Endodermal cell (in vitro differentiated cells): ENCODE measurements around the gene EIF4E3. TPM values are rescaled to one million over a fixed set of nuclear protein-coding genes. Genes with fewer than 3 reads are reported as not detected.

Experiments used
- DNase-seq: peaks from one replicate; pipeline ENCODE4 v3.0.0-alpha.2; 2017
- H3K27ac ChIP-seq: 2 replicates; pipeline ENCODE4 v1.5.1; 2013; ENCODE audit warnings: mild to moderate bottlenecking, low read depth, low read length, moderate library complexity
- H3K27me3 ChIP-seq: 2 replicates; pipeline ENCODE4 v1.6.1; 2013; ENCODE audit warnings: mild to moderate bottlenecking, low read length, moderate library complexity; ENCODE audit not compliant: insufficient read depth, control insufficient read depth, poor library complexity, severe bottlenecking
- H3K36me3 ChIP-seq: 2 replicates; pipeline ENCODE4 v1.7.0; 2013; ENCODE audit warnings: mild to moderate bottlenecking, low read length, moderate library complexity; ENCODE audit not compliant: control insufficient read depth, insufficient read depth
- H3K4me1 ChIP-seq: one replicate; pipeline ENCODE4 v1.7.0; 2013; ENCODE audit warnings: low read length; ENCODE audit not compliant: control insufficient read depth, insufficient read depth
- H3K4me3 ChIP-seq: 2 replicates; pipeline ENCODE4 v1.5.1; 2013; ENCODE audit warnings: mild to moderate bottlenecking, low read length, moderate library complexity
- H3K9ac ChIP-seq: 2 replicates; pipeline ENCODE4 v1.6.1; 2013; ENCODE audit warnings: mild to moderate bottlenecking, low read length, moderate library complexity; ENCODE audit not compliant: poor library complexity, severe bottlenecking; ENCODE audit errors: extremely low read depth
- H3K9me3 ChIP-seq: 2 replicates; pipeline ENCODE4 v1.6.1; 2013; ENCODE audit warnings: mild to moderate bottlenecking, low read length, moderate library complexity; ENCODE audit not compliant: control insufficient read depth
- H3K27ac Mint-ChIP-seq: 2 replicates; pipeline ENCODE4 v1.8.0; 2020; ENCODE audit warnings: mixed read lengths
- H3K27me3 Mint-ChIP-seq: 2 replicates; pipeline ENCODE4 v1.8.0; 2021; ENCODE audit warnings: mild to moderate bottlenecking, mixed read lengths; ENCODE audit not compliant: insufficient read depth
- H3K36me3 Mint-ChIP-seq: 2 replicates; pipeline ENCODE4 v1.8.0; 2020; ENCODE audit warnings: low read depth, mixed read lengths
- H3K4me1 Mint-ChIP-seq: 2 replicates; pipeline ENCODE4 v1.8.0; 2020; ENCODE audit warnings: mixed read lengths
- H3K4me3 Mint-ChIP-seq: 2 replicates; pipeline ENCODE4 v1.8.0; 2020; ENCODE audit warnings: mild to moderate bottlenecking, moderate library complexity, mixed read lengths
- H3K9me3 Mint-ChIP-seq: 2 replicates; pipeline ENCODE4 v1.8.0; 2020; ENCODE audit warnings: mild to moderate bottlenecking, mixed read lengths
- WGBS, 2 experiments: methylation state at CpG; one replicate each; pipeline versions ENCODE4 v1.1.5 to v1.1.7; 2013; ENCODE audit warnings: missing lambda C conversion rate in 2 of 2, mixed read lengths in 1 of 2; ENCODE audit not compliant: insufficient coverage in 1 of 2, insufficient read length in 1 of 2; 5-methylcytosine and 5-hydroxymethylcytosine counted together
- total RNA-seq, 2 donors: library from RNA; stranded (reverse); fragmentation: NEBNext Ultra II Directional in 1 of 2; extraction: Animal tissue kit (Norgen Biotek cat#: 25700) in 1 of 2; gene quantifications; 2 replicates in 1 of 2; 3 replicates in 1 of 2; pipeline ENCODE4 v1.2.1, GENCODE V29; 2021
- TF ChIP-seq, protein P1 (sequence below): fragments of 200-600 bp; sonication (generic); conservative IDR thresholded peaks from 2 replicates; pipeline ENCODE4 v1.5.0; 2021; ENCODE audit warnings: antibody characterized with exemption, mild to moderate bottlenecking

EIF4E3 gene
- total RNA-seq, 2 donors from 2014 or later: 1.9 to 5.5 TPM

DNA sequence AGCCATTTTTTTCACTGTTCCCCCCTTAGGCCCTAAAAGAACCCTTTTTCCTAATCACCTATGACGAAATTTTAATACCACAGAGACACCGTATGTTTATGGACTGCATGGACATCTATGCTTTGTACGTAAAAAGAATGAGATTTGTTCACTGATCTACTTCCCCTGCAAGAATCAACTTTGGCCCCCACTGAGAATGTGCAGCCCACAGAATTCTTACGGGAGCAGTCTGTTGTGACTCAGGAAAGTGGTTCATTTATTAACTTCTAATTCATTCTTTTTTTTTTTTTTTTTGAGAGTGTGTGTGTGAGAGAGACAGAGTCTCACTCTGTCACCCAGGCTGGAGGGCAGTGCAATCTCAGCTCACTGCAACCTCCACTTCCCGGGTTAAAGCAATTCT is 17.6 kb downstream of the EIF4E3 start:
- DNase-seq: no peak
- Histone ChIP-seq H3K36me3 (no peaks in the 10 kb centered on the region), H3K4me3 (no peak overlapping the region), H3K9ac (no peak overlapping the region), H3K4me1 (no peaks in the 10 kb centered on the region), H3K9me3 (no peaks in the 10 kb centered on the region), H3K27ac (no peak overlapping the region), H3K27me3 (no peaks in the 10 kb centered on the region)
- Mint-ChIP-seq H3K27ac (no peak overlapping the region), H3K27me3 (no peaks in the 10 kb centered on the region), H3K4me1 (peaks cover 5% of the 10 kb centered on the region), H3K9me3 (no peaks in the 10 kb centered on the region), H3K4me3 (no peak overlapping the region), H3K36me3 (no peaks in the 10 kb centered on the region)
- WGBS, 2 experiments: 92 to 93% methylated on average over 3 to 5 of the region's 5 CpGs
- TF ChIP-seq, protein P1, sequence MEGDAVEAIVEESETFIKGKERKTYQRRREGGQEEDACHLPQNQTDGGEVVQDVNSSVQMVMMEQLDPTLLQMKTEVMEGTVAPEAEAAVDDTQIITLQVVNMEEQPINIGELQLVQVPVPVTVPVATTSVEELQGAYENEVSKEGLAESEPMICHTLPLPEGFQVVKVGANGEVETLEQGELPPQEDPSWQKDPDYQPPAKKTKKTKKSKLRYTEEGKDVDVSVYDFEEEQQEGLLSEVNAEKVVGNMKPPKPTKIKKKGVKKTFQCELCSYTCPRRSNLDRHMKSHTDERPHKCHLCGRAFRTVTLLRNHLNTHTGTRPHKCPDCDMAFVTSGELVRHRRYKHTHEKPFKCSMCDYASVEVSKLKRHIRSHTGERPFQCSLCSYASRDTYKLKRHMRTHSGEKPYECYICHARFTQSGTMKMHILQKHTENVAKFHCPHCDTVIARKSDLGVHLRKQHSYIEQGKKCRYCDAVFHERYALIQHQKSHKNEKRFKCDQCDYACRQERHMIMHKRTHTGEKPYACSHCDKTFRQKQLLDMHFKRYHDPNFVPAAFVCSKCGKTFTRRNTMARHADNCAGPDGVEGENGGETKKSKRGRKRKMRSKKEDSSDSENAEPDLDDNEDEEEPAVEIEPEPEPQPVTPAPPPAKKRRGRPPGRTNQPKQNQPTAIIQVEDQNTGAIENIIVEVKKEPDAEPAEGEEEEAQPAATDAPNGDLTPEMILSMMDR: no peak

DNA sequence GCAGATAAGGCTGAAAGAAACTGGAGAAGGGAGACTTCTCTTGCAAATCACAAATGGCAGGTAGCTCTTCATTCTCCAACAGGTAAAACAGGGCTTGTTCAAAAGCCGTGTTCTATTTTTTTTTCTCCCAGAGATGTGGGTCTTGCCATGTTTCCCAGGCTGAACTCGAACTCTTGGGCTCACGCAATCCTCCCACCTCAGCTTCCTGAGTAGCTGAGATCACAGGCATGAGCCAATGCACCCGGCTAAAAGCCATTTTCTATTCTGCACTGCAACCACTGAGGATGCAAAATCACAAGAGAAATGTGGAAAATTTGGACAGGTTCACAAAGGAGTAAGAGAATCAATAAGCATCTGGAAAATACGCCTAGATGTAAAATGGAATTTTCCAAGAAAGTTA is 19.5 kb downstream of the EIF4E3 start:
- Histone ChIP-seq H3K4me1 (no peaks in the 10 kb centered on the region), H3K9ac (no peak overlapping the region), H3K27me3 (no peaks in the 10 kb centered on the region), H3K9me3 (no peaks in the 10 kb centered on the region), H3K4me3 (no peak overlapping the region), H3K36me3 (no peaks in the 10 kb centered on the region), H3K27ac (no peak overlapping the region)
- Mint-ChIP-seq H3K9me3 (no peaks in the 10 kb centered on the region), H3K36me3 (no peaks in the 10 kb centered on the region), H3K4me3 (no peak overlapping the region), H3K27me3 (no peaks in the 10 kb centered on the region), H3K27ac (no peak overlapping the region), H3K4me1 (peaks cover 5% of the 10 kb centered on the region)
- DNase-seq: no peak
- WGBS, 2 experiments: 91 to 94% methylated on average over 5 of the region's 5 CpGs
- TF ChIP-seq, protein P1: no peak

DNA sequence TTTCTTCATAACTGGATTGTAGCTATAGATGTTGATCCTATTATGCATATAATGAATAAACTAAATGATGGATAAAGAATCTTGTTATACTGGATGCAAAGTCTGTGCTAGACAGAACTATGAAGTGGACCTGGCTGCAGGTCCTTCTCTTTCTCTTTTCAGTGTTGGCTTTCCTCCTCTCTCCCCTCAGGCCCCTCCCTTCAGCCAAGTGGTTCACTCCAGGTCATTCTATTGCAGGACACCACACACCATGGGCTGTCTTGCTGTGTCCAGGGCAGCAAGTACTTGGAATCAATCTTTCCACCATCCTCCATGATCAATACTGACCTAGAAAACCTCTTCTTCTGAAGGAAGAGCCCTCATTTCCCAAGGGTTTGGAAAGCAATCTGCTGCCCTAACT is 20.3 kb downstream of the EIF4E3 start:
- H3K9ac ChIP-seq: no peak overlapping the region
- no peaks in the 10 kb centered on the region for H3K27me3 ChIP-seq
- Mint-ChIP-seq H3K27ac (no peak overlapping the region), H3K4me1 (peaks cover 5% of the 10 kb centered on the region), H3K9me3 (no peaks in the 10 kb centered on the region), H3K36me3 (no peaks in the 10 kb centered on the region), H3K27me3 (no peaks in the 10 kb centered on the region), H3K4me3 (no peak overlapping the region)
- no peaks in the 10 kb centered on the region for H3K36me3 ChIP-seq
- H3K4me1 ChIP-seq: no peaks in the 10 kb centered on the region
- H3K27ac ChIP-seq: no peak overlapping the region
- DNase-seq: no peak
- H3K9me3 ChIP-seq: no peaks in the 10 kb centered on the region
- TF ChIP-seq, protein P1: no peak
- no peak overlapping the region for H3K4me3 ChIP-seq
